Right hindlimb (tissue), 1 donor: ENCODE results near the gene ESPNL.
A peak's percentile ranks its signal among the peaks of the same experiment; 100 is the strongest.
"Not testable (repeated sequence)": the region's sequence is repeated elsewhere in the genome, so short reads cannot be mapped to it uniquely, and the experiment has no call there.

Experiments used
- DNase-seq: peaks from one replicate; pipeline ENCODE4 v3.0.0-alpha.2; 2018

Gene ESPNL

DNA sequence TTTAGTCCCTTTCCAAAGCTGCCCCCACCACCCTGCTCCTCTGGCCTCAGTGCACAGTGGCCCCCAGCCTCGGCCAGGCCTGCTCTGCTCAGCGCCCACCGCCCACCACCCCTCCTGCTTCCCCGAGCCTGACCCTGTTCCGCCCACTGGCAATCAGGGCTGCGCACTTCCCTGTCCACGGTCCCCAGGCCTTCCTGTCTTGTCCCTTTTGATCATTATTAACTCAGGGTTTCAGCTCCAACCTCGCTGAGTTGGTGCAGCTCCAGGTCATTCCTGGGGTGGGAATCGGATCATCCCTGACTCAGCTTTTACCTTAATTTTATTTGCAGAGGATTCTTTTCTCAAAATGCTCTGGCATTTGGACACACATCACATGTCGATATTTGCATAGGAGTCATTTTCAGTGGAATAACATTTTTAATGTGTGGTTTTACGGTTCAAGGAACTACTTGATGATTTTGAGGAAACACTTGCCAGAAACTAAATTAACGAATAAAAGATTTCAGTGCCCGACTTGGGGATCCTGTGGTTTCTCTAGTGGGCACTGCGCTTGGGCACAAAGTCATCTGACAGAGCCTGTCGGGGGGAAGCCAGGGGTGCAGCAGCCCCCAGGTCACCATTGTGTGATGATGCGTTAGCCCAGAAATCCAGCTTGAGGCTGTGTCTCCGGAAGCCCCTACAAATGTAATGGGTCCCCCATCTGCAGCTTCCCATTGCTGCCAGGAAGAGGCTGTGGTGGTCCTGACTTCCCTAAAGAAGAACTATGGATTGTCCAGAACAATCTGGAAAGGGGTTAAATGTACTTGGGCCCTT, 1.0 kb upstream of the ESPNL start:
- DNase-seq = no peak

DNA sequence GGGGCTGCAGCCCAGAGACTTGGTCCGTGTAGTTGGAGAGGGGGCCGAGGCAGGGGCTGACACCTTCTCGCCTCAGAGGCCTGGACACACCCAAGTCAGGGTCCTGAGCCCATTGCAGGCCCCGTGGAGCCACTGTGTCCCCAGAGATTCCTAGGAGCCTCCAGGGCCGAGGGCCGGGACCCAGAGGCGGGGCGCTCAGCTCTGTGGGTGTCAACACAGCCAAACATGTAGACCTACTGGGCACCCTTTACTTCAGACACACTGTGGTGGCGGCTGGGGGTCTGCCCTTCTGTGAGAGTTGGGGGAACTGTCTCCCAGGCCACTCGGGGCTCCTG, 459 bp upstream of the ESPNL start:
- no peak for DNase-seq

DNA sequence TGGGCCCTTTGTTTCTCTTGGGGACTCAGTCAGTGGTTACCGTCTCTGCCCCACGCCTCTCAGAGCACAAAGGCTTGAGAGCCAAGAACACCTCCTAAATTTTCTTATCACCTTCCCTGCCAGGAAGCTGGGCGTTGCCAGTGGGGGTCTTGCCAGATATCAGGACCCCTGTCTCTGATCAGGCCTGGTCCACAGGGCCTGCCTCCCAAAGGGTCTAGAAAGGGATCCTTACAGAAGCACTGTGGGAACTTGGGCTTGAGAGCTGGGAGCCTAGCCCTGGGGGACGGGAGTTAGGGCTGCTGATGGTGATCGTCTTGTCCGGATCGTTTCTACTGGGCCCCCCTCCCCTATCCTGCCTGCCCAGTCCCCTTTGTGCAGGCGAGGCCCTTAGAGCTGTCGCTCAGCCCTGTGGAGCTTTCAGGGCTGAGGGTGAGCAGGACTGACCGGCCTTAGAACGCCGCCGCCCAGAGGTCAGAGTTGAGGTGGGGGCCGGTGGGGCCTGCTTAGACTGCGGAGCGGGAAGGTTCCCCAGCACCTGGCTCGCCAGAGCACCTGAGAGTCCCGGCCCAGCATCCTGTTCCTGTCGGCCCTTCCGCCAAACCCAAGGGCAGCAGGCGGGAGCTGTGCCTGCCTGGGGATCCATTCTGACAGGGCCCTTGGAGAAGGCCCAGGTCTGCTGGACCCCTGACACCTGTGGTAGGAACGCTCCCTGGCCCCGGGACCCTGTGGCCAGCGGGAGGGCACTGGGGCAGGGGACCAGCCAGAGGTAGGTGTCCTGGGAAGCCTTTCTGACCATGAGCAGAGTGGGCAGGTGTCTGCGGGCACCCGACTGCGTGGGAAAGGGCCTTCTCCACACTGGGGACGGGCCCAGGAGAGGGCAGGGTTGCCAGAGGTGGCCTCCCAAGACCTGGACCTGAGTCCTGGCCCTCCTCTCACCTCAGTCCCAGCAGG, 956 bp downstream of the ESPNL start:
- DNase-seq = no peak

DNA sequence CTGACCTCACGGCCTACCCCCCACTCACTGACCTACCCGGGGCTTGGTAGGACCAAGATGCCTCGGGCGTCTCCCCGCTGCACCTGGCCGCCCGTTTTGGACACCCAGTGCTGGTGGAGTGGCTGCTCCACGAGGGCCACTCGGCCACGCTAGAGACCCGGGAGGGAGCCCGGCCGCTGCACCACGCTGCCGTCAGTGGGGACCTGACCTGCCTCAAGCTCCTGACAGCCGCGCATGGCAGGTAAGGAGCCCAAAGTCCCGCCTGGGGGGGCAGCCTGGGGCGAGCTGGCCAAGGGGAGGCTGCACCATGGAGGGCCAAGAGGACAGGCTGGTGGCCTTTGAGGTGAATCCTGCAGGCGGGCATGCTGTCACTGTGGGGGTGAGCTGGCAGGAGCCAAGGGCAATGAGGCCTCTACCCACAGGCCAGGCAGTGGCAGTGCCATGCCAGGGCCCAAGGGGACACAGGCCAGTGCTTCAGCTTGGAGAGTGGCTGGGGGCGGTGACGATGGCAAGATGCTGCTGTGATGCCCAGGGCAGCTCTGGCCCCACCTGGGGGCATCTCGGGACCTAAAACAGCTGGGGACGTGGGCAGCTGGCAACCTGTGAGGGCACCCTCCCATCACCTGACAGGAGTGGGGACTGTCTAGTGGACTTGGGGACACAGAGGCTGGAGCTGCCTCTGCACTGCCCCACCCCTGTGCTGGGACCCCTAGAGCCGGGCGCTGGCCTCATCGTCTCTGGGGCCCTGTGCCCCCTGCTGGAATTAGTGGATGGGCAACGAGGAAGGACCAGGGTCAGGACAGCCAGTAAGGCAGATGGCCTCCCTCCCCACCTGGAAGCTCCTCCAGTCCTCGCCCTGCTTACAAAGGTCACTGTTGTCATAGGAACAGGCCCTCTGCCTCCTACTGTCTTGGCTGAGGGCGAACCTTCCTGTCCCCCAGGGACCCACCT, 2.0 kb downstream of the ESPNL start:
- no peak for DNase-seq

DNA sequence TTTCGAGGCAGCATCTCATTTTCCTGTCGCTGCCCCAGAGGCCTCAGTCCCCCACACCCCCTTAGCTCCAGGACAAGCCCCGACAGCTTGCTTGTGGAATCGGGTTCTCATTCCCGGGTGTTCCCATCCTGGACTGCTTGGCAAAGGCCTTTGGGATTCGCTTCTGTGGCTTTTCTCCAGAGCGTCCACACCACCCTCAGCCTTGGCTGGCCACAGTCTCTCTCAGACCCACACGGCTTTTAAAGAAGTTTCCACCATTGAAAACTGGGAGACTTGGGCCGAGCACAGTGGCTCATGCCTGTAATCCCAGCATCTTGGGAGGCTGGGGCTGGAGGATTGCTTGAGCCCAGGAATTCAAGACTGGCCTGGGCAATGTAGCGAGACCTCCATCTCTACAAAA, 2.7 kb downstream of the ESPNL start:
- DNase-seq = no peak

DNA sequence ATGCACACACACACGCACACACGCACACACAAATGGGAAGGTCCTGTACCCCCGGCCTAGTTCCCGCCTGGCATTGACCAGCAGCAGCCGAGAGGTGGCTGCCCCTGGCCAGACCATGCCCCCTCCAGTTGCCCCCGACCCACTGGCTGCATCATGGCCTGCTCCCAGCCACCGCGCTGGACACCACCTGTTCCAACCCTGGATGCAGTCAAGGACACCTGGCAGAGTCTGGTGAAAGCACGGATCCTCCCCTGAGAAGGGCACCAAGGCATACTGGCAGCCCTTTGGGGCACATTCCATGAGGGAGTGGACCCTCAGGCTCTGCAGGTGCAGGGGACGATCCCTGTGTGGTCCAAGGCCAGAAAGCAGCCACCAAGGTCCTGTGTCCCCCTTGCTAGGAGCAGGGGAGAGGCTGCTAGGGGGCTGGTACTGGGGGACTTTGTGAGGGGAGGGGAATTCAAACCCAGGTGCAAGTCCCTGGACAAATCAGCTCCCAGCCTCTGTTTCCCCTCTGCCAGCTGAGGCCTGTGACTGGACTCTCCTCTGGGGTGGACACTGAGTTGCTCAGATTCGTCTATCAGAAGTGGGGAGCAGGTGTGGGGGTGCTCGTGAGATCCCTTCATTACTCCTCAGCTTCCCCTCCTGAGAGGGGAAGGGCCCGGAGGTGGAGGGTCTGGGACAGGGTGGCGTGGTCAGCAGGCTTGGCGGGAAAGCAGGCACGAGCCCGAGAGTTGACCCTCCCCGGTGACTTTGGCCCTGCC, 3.5 kb downstream of the ESPNL start:
- no peak for DNase-seq

DNA sequence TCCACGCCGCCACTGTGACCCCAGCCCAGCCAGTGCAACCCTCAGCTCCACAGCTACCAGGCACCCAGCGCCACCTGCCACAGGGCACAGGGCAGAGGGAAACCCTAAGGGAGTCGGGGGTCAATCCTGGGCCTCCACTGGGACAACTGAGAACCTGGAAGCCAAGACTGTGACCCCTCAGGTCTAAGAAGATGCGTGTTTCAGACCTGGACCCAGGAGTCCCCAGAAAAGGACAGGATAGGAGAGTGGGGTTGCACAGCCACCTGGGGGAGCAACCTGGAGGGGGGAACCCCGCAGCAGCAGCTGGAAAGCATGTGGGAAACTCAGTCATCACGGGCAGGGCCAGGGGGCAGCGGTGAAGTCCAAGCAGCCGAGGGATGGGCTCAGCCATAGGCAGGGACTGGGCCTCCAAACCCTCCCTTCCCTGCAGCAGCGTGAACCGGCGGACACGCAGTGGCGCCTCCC, 4.1 kb downstream of the ESPNL start:
- DNase-seq = no peak

DNA sequence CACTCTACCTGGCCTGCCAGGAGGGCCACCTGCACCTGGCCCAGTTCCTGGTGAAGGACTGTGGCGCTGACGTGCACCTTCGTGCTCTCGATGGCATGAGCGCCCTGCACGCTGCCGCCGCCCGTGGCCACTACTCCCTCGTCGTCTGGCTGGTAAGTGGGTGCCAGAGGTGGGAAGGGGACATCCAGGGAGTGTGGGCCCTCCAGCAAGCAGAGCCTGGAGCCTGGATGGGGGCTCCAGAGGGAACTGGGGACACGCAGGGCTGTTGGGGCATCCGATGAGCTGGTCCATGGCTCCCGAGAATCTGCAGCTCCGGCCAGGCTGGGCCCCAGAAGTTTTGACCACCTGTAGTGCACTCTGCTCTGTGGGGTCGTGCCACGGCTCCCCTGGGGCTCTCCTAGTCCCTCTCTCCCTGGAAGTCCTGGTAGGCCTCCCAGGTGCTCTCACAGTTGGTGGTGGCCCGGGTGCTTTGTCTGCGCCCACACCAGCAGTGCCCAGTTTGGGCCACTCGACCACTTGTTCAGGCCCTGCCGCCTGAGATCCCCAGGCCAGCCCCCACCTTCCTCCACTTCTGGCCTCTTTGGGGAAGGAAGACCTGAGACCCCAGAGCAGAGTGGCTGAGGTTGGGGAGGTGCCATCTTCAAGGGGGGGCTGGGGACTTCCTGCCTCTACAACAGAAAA, 4.7 kb downstream of the ESPNL start:
- no peak for DNase-seq

DNA sequence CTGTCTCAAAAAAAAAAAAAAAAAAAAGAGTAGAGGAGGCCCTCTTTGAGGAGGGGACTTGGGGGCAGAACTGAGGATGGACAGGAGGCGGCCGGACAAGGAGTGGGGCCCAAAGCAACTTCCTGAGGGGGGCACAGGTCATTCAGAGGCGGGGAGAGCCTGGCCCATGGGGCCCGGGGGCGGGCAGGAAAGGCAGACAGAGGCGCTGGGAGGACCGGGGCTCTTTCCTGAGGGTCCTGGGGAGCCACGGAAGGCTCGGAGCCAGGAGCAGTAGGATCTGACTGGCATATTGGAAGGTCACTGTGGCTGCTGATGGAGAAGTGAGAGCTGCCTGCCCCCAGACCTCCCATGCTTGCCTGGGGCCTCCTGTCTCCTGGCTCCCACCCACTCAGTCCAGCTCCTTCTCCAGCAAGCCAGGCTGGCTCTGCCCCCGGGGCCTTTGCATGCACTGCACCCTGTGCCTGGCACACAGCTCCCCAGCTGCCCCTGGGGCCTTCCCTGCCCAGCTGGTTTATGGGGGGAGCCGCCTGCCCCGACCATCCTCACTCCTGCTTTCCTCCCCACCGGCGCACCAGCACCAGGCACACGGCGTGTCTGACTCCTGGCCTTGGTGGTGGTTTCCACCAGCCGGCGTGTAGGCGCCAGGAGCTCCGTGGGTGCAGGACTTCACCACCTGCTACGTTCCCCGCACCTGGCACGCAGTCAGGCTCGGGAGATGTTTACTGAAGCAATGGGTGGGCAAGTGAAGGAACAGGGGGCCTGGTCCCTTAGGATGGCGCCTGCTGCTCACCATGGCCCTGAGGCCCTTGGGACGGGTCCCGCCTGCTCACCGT, 5.6 kb downstream of the ESPNL start:
- DNase-seq = peak; percentile 12

DNA sequence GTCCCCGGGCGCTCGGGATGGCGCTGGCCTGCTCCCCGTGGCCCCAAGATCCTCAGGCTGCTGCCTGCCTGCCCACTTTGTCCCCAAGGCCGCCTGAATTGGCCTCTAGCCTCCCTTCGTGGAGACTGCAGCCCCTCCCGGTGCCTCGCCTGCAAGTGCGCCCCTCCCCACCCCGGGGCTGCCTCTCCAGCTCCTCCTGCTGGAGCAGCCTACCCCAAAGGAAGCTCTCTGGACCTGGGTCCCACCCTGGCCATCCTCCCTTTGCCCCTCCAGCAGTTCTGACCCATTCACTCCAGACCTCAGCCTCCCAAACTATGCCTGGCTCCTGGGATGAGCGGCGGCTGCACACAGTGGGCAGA, 6.2 kb downstream of the ESPNL start:
- peak; percentile 14 for DNase-seq

DNA sequence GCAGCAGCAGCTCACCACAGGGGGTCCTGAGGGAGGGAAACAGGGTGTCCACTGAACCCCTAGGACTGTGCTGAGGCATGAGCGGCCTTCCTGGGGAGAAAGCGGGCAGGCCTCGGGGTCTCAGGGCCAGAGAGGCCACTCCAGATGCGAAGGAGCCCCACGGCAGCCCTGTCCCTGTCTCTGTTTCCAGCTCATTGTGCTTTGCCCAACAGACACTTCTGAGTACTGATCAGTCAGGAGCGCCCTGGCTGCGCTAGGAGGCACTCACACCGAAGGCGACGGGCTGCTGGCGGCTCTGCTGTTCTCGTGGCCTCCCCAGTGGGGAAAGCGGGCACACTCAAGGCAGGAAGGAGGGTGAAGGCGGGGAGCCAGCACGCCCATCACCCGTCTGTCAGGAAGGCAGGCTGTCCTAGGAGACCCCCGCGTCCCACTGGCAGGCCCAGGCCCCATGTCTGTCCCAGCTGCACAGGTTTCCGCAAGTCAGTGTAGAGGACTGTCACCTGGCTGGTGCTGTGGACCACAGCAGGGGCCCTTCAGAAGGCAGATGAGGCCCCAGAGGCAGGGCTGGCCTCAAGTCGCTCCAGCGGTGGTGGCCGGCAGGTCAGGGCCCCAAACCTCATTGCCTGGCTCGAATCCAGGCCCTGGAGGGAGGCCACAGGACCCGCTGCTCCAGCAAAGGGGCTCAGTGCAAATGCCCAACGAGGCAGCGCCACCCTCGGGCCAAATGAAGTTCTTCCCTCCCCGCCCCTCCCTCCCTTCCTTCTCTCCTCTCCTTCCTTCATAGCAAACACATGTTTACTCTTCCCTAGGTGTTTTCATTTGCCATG, 6.8 kb downstream of the ESPNL start:
- DNase-seq = peak; percentile 33

DNA sequence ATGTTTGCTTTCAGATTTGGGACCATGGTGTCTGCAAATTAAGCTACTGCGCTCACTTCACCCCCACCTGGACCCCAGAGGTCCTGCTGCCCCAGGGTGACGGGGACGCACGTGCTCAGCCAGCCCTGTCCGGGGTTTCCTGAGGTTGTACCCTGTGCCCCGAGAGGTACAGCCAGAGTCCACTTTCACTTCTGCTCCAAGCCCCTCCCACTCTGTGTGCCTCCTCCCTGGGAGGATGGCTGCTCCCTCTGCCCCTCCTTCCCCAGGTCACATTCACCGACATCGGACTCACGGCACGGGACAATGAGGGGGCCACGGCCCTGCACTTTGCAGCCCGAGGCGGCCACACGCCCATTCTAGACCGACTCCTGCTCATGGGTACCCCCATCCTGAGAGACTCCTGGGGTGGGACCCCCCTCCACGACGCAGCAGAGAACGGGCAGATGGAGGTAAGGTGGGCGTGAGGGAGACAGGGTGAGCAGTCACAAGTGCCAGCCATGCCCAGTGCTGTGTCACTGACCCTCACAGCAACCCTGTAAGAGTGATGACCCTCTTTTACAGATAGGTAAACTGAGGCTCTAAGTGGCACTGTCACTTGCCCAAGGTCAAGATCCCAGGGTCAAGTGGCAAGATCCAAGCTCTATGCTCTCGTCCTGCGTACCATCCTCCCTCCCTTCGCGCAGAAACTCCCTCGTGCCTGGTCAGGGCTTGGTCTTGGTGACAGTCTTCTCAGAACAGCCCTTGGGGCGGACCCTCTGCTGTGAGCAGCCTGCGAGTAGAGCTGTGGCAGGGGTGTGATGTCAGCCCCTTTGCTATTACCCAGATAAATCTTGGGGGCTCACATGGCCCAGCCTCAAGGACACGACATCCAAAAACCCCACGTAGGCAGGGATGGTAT, 7.6 kb downstream of the ESPNL start:
- DNase-seq = peak; percentile 15

DNA sequence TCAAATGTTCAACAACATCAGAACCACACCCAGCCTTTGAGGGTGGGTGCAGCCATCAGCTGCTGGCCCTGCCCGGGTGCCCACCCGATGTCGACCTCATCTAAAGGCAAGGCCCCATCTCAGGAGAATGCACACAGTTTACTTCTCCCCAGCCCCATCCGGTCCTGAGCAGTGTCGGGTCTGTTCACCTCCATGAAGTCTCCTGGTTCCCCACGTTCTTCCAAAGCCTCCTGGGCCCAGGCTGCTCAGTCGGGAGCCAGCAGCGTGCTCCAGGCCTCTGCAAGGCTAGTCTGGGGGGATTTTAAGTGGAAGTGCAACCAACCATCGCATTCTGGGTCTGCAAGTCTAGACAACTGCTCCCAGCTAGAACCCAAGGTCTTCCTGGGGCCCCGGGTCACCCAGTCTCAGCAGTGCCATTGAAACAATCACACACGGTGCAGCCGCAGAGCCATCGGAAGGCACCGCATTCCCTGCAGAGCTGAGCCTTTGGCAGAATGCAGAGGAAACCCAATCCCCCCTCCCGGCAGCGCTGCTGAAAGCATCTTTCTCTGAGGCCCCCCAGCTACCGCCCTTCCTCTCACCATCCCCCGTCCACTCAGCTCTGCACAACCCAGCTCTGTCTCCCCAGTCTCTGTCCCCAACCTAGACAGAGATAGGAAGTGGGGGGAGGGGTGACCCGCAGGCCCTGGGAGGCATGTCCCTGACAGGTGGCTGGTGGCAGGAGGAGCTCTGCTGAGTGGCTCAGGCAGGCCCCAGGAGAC, 8.5 kb downstream of the ESPNL start:
- peak; percentile 43 for DNase-seq

DNA sequence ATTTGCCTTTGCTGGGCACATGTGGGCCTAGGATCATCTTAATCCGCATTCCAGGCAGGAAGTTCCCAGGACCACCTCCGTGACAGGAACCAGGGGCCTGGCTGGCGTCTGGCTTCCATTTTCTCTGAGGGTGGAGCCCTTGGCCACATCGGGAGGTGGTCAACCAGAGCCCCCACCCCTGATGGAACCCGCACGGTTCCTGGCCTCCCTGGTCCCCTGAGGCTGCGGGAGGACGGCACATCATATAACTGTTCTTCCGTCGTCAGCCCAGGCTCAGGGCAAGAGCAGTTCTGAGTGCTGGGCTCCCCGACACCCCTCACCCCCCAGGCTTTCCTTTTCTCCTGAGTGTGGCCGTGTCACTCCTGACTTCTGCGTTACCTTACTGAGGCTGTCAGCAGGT, 13.5 kb downstream of the ESPNL start:
- no peak for DNase-seq

DNA sequence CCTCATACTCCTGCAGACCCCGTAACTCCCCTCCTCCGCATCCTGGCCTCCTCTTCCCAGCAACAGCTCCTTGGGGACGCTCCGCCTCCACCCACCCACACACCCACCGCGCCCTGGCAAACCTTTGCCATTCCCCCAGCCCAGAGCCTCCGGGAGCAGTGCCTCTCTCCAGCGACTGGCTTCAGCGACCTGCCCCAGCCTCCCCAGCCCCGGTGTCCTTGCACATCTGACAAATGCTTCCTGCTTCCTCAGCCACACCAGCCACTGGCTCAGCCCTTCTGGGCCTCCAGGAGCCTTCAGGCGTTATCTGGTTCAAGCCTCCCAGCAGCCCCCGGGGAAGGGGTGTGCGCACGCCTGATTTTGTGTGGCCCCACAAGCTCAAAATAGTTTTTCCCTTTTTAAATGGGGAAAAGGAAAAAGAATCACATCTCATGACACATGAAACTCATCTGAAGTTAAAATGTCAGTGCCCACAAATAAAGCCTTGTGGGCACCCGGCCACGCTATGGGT, 14.2 kb downstream of the ESPNL start:
- no peak for DNase-seq

DNA sequence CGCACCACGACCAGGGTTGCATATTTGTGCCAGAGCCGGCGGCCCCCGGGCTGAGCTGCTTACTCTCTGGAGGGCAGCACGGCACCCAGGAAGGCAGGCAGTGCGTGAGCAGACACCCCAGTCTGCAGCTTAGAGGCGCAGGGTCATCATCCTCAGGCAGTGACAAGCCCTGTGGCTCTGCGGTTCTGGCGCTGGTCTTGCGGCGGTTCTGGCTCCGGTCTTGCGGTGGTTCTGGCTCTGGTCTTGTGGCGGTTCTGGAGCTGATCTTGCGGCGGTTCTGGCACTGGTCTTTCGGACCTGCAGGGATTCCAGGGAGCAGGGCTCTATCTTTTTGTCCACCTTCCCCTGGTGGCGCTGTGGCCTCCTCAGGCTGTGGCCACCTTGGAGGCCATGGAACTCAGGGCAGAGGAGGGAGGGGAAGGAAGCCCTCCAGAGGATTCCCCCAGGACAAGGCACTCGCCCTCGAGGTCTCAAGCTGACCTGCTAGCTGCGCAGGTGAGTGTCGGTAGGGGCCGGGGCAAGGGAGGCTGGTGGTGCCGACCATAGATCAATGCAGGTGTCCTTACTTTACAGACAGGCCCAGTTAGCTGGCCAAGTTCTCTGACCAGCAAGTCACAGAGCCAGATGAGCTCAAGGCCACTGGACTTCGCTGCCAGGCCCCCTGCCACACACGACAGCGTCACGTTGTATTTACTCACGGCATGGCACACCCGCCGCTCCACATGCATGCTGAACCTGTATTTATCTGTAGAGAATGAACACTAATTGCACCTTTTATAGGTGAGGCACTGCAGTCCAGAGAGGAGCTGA, 14.9 kb downstream of the ESPNL start:
- DNase-seq = no peak

DNA sequence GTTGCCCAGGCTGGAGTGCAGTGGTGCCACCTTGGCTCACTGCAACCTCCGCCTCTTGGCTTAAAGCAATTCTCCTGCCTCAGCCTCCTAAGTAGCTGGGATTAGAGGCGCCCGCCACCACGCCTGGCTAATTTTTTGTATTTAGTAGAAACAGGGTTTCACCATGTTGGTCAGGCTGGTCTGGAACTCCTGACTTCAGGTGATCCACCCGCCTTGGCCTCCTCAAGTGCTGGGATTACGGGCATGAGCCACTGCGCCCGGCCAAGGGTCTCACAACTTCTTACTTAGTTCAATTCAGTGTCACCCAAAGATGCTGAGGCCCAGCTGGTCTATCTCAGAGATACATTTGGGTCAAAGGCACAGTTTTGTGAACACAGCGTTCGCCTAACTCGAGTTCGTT, 15.6 kb downstream of the ESPNL start:
- not testable (repeated sequence) for DNase-seq
